NCI-H1048 (cell line): Measurements from ENCODE around the gene NDUFS4.
"Not testable (repeated sequence)": the region's sequence is repeated elsewhere in the genome, so short reads cannot be mapped to it uniquely, and the experiment has no call there.

Experiments
- DNase-seq: peaks from one replicate; lab custom pipeline; 2025; lab: John Stamatoyannopoulos, UW

The NDUFS4 gene

DNA sequence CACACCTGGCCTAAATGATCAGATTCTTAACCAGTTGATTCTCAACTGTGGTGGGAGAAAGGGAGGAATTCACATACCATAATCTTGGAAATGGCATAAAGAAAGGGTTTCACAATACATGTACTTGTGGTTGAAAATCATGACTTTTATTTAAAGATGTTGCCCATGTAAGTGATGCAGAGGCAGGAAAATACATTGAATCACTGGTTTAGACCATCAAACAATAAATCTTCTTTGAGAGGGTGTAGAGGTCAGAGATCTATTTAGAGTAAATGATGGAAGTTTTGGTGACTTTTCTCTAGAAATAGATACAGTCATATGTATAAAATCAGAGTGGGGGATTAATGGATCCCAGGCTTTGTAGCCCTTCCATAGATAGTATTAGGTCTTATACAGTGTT, 15.4 kb downstream of the NDUFS4 start:
- DNase-seq = no peak

DNA sequence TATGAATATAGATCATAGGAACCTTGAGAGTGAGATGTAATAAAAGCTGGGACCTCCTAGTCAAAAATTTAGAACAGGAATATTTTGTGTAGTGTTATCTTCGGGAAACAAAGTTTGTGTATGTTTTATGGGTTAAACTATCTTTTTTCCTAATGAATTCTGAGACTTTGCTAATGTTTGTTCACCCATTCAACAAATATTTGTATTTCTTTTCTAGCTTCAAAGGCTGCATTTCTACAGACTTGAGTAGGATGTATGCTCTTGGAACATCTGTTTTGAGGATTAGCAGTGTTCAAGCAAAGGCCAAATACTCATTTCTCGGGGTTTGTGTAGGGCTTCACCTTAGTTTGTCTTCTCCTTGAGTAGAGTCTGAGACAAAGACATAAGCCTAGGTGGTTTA, 16.2 kb downstream of the NDUFS4 start:
- DNase-seq = no peak

GRCh38 chr5:53578854-53579253, 18.4 kb downstream of the NDUFS4 start:
- no peak for DNase-seq

DNA sequence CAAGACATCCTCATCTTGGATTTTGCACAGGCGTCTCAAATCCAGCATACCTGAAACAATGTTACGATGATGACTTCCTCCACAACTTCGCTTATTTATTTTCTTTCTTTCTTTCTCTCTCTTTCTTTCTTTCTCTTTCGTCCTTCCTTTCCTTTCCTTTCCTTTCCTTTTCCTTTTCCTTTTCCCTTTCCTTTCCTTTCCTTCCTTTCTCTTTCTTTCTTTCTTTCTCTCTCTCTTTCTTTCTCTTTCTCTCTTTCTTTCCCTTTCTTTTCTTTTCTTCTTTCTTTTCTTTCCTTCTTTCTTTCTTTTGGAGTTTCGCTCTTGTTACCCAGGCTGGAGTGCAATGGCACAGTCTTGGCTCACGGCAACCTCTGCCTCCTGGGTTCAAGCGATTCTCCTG, 20.1 kb downstream of the NDUFS4 start:
- no peak for DNase-seq

DNA sequence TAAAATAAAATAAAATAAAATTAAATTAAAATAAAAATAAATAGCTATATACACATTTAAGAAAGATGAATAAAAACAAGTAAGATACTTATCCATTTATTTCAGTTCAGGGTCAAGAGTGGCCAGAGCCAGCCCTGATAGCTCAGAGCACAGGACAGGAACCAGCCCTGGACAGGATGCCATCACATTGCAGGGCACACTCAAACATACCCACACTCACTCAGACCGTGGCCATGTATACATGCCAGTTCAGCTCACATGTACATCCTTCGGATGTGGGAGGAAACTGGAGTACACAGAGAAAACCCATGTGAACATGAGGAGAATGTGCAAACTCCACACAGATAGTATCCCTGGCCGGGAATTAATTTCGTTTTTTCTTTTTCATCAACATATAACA, 21.8 kb downstream of the NDUFS4 start:
- DNase-seq = no peak

DNA sequence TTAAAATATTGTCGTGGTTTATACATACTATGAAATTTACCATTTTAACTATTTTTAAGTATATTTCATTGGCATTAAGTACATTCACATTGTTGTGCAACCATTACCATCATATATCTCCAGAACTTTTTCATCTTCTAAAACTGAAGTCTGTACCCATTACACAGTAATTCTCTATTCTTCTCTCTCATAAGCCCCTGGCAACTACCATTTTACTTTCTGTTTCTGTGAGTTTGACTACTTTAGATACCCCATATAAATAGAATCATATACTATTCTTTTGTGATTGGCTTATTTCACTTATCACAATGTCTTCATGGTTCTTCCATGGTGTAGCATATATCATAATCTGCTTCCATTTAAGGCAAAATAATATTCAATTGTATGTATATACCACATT, 30.3 kb downstream of the NDUFS4 start:
- DNase-seq = no peak

DNA sequence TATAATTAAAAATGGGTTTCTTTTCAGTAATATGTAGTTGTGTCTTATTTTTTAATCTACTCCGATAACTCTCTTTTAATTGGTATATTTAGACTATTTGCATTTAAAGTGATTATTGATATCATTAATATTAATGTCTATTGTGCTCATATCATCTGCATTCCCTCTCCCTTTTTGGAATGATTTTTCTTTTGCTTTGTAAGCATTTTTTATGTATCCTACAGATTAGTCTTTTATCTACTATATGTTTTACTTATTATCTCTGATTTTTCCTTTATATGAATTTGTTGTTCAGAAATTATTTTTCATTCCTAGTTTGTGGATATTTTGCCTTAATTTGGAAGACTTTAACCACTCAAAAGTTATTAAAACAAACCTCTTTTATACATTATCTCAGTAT, 34.0 kb downstream of the NDUFS4 start:
- DNase-seq = no peak

DNA sequence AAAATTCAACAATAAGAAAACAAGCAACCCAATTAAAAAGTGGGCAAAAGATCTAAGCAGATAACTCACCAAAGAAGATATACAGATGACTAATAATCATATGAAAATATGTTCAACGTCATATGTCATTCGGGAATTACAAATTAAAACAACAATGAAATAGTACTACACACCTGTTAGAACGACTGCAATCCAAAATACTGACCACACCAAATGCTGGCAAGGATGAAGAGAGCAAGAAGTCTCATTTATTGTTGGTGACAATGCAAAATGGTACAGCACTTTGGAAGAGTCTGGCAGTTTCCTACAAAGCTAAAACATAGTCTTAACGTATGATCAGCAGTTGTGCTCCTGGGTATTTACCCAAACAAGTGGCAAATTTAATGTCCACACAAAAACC, 37.5 kb downstream of the NDUFS4 start:
- DNase-seq = no peak

- DNase-seq = no peak
Measured at GRCh38 chr5:53601570-53601969, 41.1 kb downstream of the NDUFS4 start.

- no peak for DNase-seq
Measured at GRCh38 chr5:53603009-53603687, 42.7 kb downstream of the NDUFS4 start.

- DNase-seq = no peak
Measured at GRCh38 chr5:53604309-53604708, 43.9 kb downstream of the NDUFS4 start.

DNA sequence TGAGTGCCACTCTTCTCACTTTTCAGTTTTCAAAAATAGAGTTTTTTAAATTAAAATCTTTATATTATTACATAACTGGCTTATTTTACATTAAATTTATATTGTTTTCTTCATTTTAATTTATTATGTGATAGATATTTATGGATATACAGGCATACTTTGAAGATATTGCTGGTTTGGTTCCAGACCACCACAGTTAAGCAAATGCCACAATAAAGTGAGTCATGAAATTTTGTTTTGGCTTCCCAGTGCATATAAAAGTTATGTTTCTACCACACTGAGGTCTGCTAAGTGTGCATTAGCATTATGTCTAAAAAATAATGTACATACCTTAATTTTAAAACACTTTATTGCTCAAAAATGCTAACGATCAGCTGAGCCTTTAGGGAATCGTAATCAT, 47.4 kb downstream of the NDUFS4 start:
- DNase-seq = no peak

DNA sequence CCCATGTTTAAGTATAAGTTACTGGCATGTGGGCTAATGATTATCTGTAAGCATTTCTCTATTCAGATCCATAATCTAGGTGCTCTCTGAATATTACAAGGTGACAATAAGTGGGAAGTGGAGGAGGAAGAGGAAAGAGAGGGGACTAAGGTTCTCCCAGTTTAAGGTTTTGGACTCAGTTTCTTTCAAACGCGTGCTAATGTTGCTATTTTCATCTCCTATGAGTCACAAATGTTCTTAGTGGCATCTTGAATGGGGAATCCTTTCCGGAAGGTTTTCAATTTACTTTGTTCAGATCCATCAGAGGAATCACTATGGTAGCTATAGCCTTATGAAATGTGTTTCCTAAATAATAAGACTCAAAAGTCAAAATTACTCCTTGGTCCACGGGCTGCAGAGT, 48.5 kb downstream of the NDUFS4 start:
- not testable (repeated sequence) for DNase-seq

GRCh38 chr5:53613061-53613460, 52.6 kb downstream of the NDUFS4 start:
- DNase-seq = no peak

DNA sequence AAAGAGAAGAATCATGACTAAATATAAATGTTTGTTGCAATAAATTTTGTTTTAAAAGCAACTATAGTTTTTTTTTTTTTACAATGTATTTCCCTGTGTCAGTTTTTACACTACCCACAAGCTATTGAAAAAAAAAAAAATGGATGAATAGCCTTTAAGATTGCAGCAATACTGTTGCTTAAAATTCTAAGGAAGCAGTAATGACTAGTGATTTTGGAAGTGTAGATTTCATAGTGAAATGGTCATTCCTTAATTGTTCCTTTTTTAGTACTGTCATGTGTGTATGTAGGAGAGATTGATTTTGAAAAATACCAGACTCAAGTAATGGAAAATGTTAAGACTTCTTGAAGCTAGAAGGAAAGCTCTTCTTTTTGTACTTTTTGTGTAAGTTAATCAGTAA, 53.1 kb downstream of the NDUFS4 start:
- DNase-seq = no peak

- no peak for DNase-seq
Measured at GRCh38 chr5:53614376-53614885, 54.0 kb downstream of the NDUFS4 start.

GRCh38 chr5:53616939-53617549, 56.6 kb downstream of the NDUFS4 start:
- no peak for DNase-seq

DNA sequence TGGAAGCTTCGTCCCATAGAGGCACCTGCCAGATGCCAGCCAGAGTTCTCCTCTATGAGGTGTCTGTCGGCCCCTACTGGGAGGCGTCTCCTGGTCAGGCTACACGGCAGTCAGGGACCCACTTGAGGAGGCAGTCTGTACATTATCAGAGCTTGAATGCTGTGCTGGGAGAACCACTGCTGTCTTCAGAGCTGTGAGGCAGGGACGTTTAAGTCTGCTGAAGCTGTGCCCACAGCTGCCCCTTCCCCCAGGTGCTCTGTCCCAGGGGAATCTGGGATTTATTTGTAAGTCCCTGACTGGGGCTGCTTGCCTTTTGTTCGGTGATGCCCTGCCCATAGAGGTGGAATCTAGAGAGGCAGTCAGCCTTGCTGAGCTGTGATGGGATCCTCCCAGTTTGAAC, 70.8 kb downstream of the NDUFS4 start:
- DNase-seq = no peak

DNA sequence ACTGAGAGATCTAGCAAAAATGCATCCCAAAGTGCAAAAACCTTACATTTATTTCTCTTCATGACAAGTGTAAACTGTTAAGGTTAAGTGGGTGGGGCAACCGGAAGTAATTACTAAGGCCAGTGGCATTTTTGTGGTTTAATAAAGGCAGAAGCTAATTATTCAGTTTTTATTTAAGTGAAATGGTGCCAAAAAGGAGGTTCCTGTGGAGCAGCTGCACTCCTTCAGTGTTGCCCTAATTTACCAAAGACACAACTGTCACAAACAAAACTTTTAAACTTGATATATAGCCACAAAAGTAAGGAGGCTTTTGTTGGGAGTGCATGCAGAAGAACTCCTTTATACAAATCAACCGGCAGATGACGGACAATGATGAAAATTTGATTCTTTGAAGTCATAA, 81.6 kb downstream of the NDUFS4 start:
- DNase-seq = no peak

DNA sequence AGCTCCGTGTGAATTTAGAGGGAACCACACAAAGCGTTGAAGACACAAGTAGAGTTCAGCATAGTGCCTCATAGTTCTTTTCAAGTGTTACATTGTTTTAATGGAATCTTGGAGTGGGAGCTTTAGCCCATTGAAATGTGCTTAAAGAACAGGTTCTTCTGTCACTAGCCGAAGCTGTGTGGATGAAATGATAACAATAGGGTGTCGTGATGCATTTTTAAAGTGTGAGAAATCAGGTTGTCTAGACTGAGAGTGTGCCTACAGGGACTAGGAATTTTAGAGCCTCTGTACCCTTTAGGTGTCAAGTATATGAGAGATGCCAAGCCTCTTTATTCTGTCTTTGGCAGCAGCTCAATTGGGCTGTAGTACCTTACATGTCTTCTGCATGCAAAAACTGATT, 83.0 kb downstream of the NDUFS4 start:
- DNase-seq = no peak

- DNase-seq = no peak
Measured at GRCh38 chr5:53645078-53645477, 84.6 kb downstream of the NDUFS4 start.

DNA sequence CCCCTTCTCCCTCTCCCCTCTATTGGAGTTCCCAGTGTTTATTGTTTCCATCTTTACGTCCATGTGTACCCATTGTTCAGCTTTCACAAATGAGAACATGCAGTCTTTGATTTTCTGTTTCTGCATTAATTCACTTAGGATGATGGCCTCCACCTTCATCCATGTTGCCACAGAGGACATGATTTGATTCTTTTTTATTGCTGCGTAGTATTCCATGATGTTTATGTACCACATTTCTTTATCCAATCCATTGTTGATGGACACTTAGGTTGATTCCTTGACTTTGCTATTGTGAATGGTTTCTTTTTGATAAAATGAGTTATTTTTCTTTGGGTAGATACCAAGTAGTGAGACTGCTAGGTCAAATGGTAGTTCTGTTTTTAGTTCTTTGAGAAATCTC, 88.9 kb downstream of the NDUFS4 start:
- no peak for DNase-seq

DNA sequence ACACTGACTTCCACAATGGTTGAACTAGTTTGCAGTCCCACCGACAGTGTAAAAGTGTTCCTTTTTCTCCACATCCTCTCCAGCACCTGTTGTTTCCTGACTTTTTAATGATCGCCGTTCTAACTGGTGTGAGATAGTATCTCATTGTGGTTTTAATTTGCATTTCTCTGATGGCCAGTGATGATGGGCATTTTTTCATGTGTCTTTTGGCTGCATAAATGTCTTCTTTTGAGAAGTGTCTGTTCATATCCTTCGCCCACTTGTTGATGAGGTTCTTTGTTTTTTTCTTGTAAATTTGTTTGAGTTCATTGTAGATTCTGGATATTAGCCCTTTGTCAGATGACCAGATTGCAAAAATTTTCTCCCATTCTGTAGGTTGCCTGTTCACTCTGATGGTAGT, 100.1 kb downstream of the NDUFS4 start:
- DNase-seq = not testable (repeated sequence)

DNA sequence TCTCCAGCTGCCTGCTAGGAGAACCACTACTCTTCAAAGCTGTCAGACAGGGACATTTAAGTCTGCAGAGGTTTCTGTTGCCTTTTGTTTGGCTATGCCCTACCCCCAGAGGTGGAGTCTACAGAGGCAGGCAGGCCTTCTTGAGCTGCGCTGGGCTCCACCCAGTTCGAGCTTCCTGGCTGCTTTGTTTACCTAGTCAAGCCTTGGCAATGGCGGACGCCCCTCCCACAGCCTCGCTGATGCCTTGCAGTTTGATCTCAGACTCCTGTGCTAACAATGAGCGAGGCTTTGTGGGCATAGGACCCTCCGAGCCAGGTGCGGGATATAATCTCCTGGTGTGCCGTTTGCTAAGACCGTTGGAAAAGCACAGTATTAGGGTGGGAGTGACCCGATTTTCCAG, 104.9 kb downstream of the NDUFS4 start:
- not testable (repeated sequence) for DNase-seq
